Choroid plexus epithelial cell (primary cell): ENCODE results near the gene PERM1.
"Not testable (repeated sequence)": the region's sequence is repeated elsewhere in the genome, so short reads cannot be mapped to it uniquely, and the experiment has no call there.

Experiments
- DNase-seq: peaks from one replicate; pipeline ENCODE4 v3.0.0-alpha.2; 2010; ENCODE audit warnings: low read depth
- H3K4me3 ChIP-seq: 2 replicates; pipeline ENCODE4 v1.5.1; 2011; ENCODE audit warnings: low read depth, mild to moderate bottlenecking, control low read depth, low read length, moderate library complexity
- TF ChIP-seq, protein P1 (sequence below): conservative IDR thresholded peaks from 2 replicates; pipeline ENCODE4 v1.5.1; 2011; ENCODE audit warnings: low read depth, mild to moderate bottlenecking, control low read depth, inconsistent platforms, low read length, moderate library complexity

PERM1 gene

GRCh38 chr1:978069-978834 lies 3.6 kb downstream of the PERM1 start:
- no peak for DNase-seq
- TF ChIP-seq, protein P1, sequence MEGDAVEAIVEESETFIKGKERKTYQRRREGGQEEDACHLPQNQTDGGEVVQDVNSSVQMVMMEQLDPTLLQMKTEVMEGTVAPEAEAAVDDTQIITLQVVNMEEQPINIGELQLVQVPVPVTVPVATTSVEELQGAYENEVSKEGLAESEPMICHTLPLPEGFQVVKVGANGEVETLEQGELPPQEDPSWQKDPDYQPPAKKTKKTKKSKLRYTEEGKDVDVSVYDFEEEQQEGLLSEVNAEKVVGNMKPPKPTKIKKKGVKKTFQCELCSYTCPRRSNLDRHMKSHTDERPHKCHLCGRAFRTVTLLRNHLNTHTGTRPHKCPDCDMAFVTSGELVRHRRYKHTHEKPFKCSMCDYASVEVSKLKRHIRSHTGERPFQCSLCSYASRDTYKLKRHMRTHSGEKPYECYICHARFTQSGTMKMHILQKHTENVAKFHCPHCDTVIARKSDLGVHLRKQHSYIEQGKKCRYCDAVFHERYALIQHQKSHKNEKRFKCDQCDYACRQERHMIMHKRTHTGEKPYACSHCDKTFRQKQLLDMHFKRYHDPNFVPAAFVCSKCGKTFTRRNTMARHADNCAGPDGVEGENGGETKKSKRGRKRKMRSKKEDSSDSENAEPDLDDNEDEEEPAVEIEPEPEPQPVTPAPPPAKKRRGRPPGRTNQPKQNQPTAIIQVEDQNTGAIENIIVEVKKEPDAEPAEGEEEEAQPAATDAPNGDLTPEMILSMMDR, result no peak
- no peak overlapping the region for H3K4me3 ChIP-seq

GRCh38 chr1:976791-977190 lies 5.1 kb downstream of the PERM1 start:
- DNase-seq, H3K4me3 ChIP-seq: not testable (repeated sequence)

DNA sequence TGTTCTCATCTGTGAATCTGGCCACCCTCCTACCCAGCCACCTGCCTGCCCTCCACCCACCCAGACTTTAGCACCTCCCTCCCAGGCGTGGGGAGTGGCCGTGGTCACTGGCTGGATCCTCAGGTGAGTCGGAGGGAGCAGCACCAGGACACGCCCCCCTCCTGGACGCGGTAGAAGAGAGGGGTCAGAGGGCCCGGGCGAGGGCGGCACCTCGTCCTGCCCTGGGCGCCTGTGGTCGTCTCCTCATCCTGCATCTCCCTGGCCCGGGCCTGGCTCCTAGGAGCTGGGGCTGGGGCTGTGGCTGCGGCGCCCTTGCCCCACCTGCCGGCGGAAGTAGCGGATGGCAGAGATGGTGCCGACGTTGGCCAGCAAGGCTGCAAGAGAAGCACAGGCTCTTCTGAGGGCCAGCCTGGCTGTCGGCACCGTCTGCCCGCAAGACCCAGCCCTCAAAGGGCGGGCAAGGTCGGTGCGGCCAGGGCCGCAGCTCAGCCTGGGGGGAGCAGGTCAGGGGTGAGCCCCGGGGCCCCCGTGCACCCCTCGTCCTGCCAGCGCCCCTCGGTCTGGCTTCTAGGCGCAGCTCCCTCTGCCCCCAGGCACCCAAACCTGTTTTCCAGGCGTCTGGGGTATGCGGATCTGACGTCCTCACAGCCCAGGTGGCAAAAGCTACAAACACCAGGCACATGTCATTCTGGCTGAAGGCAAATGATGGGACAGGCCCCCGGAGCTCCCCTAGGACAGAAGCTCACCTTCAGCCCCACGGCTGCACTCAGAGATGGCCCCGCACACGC lies 5.8 kb downstream of the PERM1 start:
- H3K4me3 ChIP-seq, result no peak overlapping the region
- peak; percentile 42 for DNase-seq
- TF ChIP-seq, protein P1, result peak; percentile 62

- no peak overlapping the region for H3K4me3 ChIP-seq
- TF ChIP-seq, protein P1, result no peak
- no peak for DNase-seq
These were observed 6.5 kb downstream of the PERM1 start for GRCh38 chr1:975365-975764.

DNA sequence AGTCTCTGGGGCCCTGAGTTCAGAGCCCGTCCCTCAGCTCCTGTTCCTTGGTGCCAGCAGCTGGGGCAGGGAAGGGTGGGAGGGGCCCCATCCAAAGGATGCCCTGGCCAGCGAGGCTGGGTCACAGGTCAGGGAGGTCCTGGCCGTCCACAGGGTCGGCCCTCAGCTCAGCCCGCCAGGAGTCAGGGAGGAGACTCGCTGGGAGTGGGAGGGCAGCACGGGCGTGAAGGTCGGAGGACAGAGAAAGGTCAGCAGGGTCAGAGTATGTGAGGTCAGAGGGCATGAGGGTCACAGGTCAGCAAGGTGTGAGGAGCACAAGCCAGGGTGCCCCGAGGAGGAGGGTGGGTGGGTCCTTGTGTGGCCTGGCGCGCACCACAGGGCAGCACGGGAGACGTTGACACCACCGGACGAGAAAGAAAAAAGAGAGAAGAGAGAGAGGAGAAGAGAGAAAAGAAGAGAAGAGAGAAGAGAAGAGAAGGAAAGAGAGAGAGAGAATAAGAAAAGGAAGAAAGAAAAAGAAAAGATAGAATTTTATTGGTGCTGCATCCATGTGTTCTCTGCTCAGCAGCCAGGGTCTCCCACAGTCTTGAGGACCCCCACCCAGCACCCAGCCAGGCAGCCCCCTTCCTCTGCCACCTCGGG lies 7.1 kb downstream of the PERM1 start:
- no peak for DNase-seq
- H3K4me3 ChIP-seq, result no peak overlapping the region
- TF ChIP-seq, protein P1, result no peak

GRCh38 chr1:974293-974640 lies 7.6 kb downstream of the PERM1 start:
- TF ChIP-seq, protein P1, result no peak
- DNase-seq, result no peak
- no peak overlapping the region for H3K4me3 ChIP-seq
